Colonic mucosa (tissue), 4 donors: ENCODE results near the gene SPOCK3. TPM values are rescaled to one million over a fixed set of nuclear protein-coding genes. Genes with fewer than 3 reads are reported as not detected.
"Not testable (repeated sequence)": the region's sequence is repeated elsewhere in the genome, so short reads cannot be mapped to it uniquely, and the experiment has no call there.

Experiments
- DNase-seq: peaks from one replicate; pipeline ENCODE4 v3.0.0-alpha.2; 2020
- H3K27ac ChIP-seq: fragments of 200-600 bp; one replicate; pipeline ENCODE4 v1.8.0; 2021
- H3K27me3 ChIP-seq: fragments of 200-600 bp; one replicate; pipeline ENCODE4 v1.8.0; 2021
- H3K36me3 ChIP-seq: fragments of 200-600 bp; one replicate; pipeline ENCODE4 v1.8.0; 2021
- H3K4me1 ChIP-seq: fragments of 200-600 bp; one replicate; pipeline ENCODE4 v1.8.0; 2021; ENCODE audit warnings: mild to moderate bottlenecking
- H3K4me3 ChIP-seq: fragments of 200-600 bp; one replicate; pipeline ENCODE4 v1.8.0; 2021
- H3K9ac ChIP-seq, 2 donors: one replicate each; pipeline ENCODE4 v1.7.0; 2013; ENCODE audit warnings: control low read depth in 2 of 2, low read depth in 2 of 2, low read length in 2 of 2
- H3K9me3 ChIP-seq: fragments of 200-600 bp; one replicate; pipeline ENCODE4 v1.8.0; 2021
- intact Hi-C: fragments of 100-400 bp; cut with DNase I; formaldehyde crosslinking; loops from one replicate; pipeline ENCODE4 v1.14.1; 2022
- total RNA-seq, 2 donors: library from RNA; stranded (reverse); fragmentation: NEBNext Ultra II Directional in 1 of 2; extraction: Animal tissue kit (Norgen Biotek cat#: 25700) in 1 of 2; gene quantifications; one replicate each; pipeline ENCODE4 v1.2.1, GENCODE V29; 2021
- TF ChIP-seq, protein P1 (sequence below): fragments of 200-600 bp; IDR thresholded peaks from one replicate; pipeline ENCODE4 v1.8.0; 2022; ENCODE audit warnings: antibody characterized with exemption, mild to moderate bottlenecking
- donor health status: healthy.
- donor health status: DM: no; HTN: no; CAD: no.
- donor health status: DM: no; HTN: no; CAD: no.

The SPOCK3 gene
- total RNA-seq, 2 donors from 2014 or later, result 0.77 TPM; not detected in 1

DNA sequence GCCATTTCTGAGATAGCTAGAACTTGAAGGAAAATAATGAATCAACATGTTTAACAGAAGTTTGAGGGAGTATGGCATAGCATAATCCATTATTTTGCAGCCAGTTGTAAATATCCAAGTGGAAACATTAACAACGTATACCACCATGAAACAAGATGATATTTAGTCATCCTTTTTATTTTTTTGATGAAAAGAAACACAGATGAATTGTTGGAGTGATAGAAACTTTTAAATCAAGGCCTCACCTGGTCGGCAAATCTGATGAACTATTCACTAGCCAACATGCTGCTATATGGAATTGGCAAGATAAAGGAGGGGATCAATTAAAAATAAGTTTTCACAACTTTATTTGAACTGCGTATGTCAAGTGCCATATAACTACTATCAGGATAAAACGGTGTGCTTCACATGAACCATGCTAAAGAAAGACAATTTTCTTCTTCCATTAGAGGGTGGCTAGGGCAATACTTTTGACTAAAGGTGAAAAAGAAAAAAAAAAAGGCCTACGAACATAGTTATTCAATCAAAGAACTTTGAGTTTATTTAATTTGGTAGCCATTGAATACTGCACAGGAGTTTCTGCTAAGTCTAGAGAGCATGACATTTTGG lies 510.7 kb downstream of the SPOCK3 start:
- Histone ChIP-seq H3K36me3 (no peaks in the 10 kb centered on the region), H3K9me3 (no peaks in the 10 kb centered on the region), H3K9ac (no peak overlapping the region), H3K27ac (no peak overlapping the region), H3K4me3 (no peak overlapping the region), H3K27me3 (no peaks in the 10 kb centered on the region), H3K4me1 (no peaks in the 10 kb centered on the region)
- intact Hi-C loops, result no loop called here
- TF ChIP-seq, protein P1, sequence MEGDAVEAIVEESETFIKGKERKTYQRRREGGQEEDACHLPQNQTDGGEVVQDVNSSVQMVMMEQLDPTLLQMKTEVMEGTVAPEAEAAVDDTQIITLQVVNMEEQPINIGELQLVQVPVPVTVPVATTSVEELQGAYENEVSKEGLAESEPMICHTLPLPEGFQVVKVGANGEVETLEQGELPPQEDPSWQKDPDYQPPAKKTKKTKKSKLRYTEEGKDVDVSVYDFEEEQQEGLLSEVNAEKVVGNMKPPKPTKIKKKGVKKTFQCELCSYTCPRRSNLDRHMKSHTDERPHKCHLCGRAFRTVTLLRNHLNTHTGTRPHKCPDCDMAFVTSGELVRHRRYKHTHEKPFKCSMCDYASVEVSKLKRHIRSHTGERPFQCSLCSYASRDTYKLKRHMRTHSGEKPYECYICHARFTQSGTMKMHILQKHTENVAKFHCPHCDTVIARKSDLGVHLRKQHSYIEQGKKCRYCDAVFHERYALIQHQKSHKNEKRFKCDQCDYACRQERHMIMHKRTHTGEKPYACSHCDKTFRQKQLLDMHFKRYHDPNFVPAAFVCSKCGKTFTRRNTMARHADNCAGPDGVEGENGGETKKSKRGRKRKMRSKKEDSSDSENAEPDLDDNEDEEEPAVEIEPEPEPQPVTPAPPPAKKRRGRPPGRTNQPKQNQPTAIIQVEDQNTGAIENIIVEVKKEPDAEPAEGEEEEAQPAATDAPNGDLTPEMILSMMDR, result no peak
- no peak for DNase-seq

DNA sequence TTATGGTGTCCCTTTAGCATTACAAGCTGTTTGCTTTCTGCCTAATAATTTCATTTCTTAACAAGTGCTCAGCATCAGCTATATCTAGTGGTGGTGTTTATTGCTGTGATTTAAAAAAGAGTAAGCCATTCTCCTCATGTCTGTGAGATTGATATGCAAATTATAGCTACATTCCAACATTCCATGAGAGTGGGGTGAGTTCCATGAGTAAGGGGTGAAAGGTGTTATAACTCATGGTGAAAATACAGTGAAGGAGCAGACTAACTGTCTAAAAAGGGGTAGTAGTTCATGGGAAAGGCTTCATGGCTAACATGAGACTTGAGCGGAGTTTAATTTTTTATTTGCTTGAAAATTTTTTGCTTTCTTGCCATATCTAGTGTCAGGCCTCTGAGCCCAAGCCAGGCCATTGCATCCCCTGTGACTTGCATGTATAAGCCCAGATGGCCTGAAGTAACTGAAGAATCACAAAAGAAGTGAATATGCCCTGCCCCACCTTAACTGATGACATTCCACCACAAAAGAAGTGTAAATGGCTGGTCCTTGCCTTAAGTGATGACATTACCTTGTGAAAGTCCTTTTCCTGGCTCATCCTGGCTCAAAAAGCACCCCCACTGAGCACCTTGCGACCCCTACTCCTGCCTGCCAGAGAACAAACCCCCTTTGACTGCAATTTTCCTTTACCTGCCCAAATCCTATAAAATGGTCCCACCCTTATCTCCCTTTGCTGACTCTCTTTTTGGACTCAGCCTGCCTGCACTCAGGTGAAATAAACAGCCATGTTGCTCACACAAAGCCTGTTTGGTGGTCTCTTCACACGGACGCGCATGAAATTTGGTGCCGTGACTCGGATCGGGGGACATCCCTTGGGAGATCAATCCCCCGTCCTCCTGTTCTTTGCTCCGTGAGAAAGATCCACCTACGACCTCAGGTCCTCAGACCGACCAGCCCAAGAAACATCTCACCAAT lies 518.3 kb downstream of the SPOCK3 start:
- H3K9ac ChIP-seq, DNase-seq, intact Hi-C loops, H3K27me3 ChIP-seq, H3K36me3 ChIP-seq, H3K4me3 ChIP-seq, H3K27ac ChIP-seq, H3K9me3 ChIP-seq, H3K4me1 ChIP-seq: not testable (repeated sequence)

DNA sequence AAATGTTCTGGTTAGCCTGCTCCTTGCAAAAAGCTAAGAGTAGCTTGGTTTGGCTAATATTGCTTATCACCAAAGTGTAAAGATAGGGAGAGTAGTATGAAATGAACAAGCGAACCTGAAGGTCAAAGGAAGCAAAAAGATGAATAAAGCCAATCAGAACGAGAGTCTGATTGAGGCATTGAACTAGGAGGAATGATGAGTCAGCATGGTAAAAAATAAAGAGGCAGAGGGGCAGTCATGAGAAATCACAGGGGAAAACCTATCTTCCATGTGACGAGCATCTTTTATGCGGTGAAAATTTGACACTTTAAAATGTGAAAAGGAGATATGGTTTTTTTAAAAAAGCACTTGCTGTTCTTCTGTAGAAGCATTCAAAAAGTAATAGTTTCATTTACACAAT lies 533.7 kb downstream of the SPOCK3 start:
- TF ChIP-seq, protein P1, result no peak
- Histone ChIP-seq H3K9me3 (no peaks in the 10 kb centered on the region), H3K9ac (no peak overlapping the region), H3K4me1 (no peaks in the 10 kb centered on the region), H3K27ac (no peak overlapping the region), H3K4me3 (no peak overlapping the region), H3K36me3 (no peaks in the 10 kb centered on the region), H3K27me3 (no peaks in the 10 kb centered on the region)
- DNase-seq, result no peak
- intact Hi-C loops, result no loop called here

DNA sequence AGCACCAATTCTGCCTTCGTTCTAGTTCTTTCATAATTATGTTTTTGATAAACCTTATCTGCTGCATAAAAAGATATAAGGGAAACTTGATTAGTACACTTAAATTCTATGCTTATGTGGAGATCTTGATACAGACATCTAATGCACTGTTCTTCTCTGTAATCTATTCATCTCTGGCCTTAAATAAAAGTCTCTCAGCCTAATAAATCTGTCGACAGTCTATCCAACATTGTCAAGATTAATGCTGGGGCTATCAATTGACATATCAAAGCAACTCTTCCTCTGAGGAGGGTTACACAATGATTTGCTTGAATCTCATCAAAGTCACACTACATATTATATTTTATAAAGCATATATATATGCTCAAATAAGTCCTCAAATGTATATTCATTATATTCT lies 545.5 kb downstream of the SPOCK3 start:
- intact Hi-C loops, result no loop called here
- Histone ChIP-seq H3K4me3 (no peak overlapping the region), H3K9me3 (no peaks in the 10 kb centered on the region), H3K4me1 (no peaks in the 10 kb centered on the region), H3K27me3 (no peaks in the 10 kb centered on the region), H3K9ac (no peak overlapping the region), H3K27ac (no peak overlapping the region), H3K36me3 (no peaks in the 10 kb centered on the region)
- DNase-seq, result no peak
- TF ChIP-seq, protein P1, result no peak

DNA sequence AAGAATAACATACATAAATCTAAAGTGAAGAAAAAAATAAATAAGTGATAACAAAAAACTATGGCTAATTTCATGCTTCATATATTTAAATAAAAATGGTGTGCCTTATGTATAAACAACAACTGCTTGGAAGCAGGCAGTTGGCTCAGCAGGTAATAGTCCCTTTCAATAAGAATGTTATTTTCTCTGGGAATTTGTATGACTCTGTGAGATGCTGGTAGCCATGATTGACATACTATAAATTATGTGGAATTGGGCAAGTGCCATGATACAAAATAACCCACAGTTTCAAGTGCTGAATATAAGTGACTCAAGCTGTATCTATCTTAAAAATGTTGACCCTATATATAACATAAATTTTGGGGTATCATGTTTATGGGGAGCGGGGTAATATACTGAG lies 546.5 kb downstream of the SPOCK3 start:
- no peaks in the 10 kb centered on the region for H3K9me3 ChIP-seq
- no peak overlapping the region for H3K4me3 ChIP-seq
- TF ChIP-seq, protein P1, result no peak
- intact Hi-C loops, result no loop called here
- H3K4me1 ChIP-seq, result no peaks in the 10 kb centered on the region
- no peaks in the 10 kb centered on the region for H3K27me3 ChIP-seq
- no peak for DNase-seq
- H3K27ac ChIP-seq, result no peak overlapping the region
- no peak overlapping the region for H3K9ac ChIP-seq
- no peaks in the 10 kb centered on the region for H3K36me3 ChIP-seq
